Right lobe of liver (tissue), 6 donors: Measurements from ENCODE around the gene CD46. TPM values are rescaled to one million over a fixed set of nuclear protein-coding genes. Genes with fewer than 3 reads are reported as not detected.

Source experiments
- ATAC-seq, 4 donors: fragments of 200-7000 bp; cut with Tn5 transposase; one replicate each; pipeline ENCODE4 v1.9.1; 2020; ENCODE audit warnings: mild to moderate bottlenecking in 4 of 4, moderate library complexity in 4 of 4
- DNase-seq, 3 donors: peaks; one replicate each; pipeline ENCODE4 v3.0.0-alpha.2; 2020
- H3K27ac ChIP-seq, 3 donors: fragments of 200-600 bp; one replicate each; pipeline ENCODE4 v1.8.0; 2022
- H3K27me3 ChIP-seq, 2 donors: fragments of 200-600 bp; one replicate each; pipeline ENCODE4 v1.8.0; 2022
- H3K36me3 ChIP-seq, 4 donors: fragments of 200-600 bp; sonication (generic) in 1 of 4; one replicate each; pipeline versions ENCODE4 v1.5.1 to v1.8.0; 2017 to 2022; ENCODE audit warnings: control low read depth in 1 of 4
- H3K4me1 ChIP-seq, 4 donors: fragments of 200-600 bp; sonication (generic) in 1 of 4; one replicate each; pipeline versions ENCODE4 v1.5.1 to v1.8.0; 2017 to 2022; ENCODE audit warnings: control low read depth in 1 of 4
- H3K4me3 ChIP-seq, 3 donors: fragments of 200-600 bp; one replicate each; pipeline ENCODE4 v1.8.0; 2022
- H3K9me3 ChIP-seq, 4 donors: fragments of 200-600 bp; sonication (generic) in 1 of 4; one replicate each; pipeline versions ENCODE4 v1.5.1 to v1.8.0; 2017 to 2022; ENCODE audit warnings: control low read depth in 1 of 4
- POLR2A ChIP-seq: fragments of 450-650 bp; IDR thresholded peaks from one replicate; pipeline ENCODE4 v1.6.1; 2017; ENCODE audit warnings: antibody characterized with exemption, mild to moderate bottlenecking
- WGBS: methylation state at CpG from one replicate; pipeline ENCODE4 v1.1.6; 2018; ENCODE audit warnings: low coverage, low lambda C conversion rate; ENCODE audit not compliant: insufficient coverage; ENCODE audit errors: missing lambda C conversion rate; 5-methylcytosine and 5-hydroxymethylcytosine counted together
- intact Hi-C, 2 donors: fragments of 100-400 bp; cut with DNase I; formaldehyde crosslinking; loops; one replicate each; pipeline versions ENCODE4 v1.11.2 to v1.14.1; 2022
- total RNA-seq, 6 experiments: library from RNA; depleted of rRNA in 2 of 6; stranded (reverse); fragments of >200 nt in 2 of 6; fragmentation: NEBNext Ultra II Directional in 3 of 6; extraction: Animal tissue kit (Norgen Biotek cat#: 25700) in 3 of 6; gene quantifications; one replicate each; pipeline versions ENCODE4 v1.1.0 to v1.2.4, GENCODE V29; 2016 to 2023
- TF ChIP-seq, protein P1 (sequence below), 4 donors: fragments of 200-600 bp in 3 of 4; fragments of 450-650 bp in 1 of 4; IDR thresholded peaks; one replicate each; pipeline versions ENCODE4 v1.5.1 to v1.8.0; 2016 to 2022; ENCODE audit warnings: antibody characterized with exemption in 4 of 4, mild to moderate bottlenecking in 2 of 4
- donor health status: DM: no; HTN: yes; CAD: no.
- donor health status: DM: no; HTN: no; CAD: no.
- donor health status: DM: no; HTN: no; CAD: no.
- donor health status: DM: no; HTN: yes; CAD: no.
- donor health status: DM: no; HTN: yes; CAD: no.

CD46 gene
- total RNA-seq, 6 experiments from 2014 or later = 99.3 to 133 (median 114) TPM

DNA sequence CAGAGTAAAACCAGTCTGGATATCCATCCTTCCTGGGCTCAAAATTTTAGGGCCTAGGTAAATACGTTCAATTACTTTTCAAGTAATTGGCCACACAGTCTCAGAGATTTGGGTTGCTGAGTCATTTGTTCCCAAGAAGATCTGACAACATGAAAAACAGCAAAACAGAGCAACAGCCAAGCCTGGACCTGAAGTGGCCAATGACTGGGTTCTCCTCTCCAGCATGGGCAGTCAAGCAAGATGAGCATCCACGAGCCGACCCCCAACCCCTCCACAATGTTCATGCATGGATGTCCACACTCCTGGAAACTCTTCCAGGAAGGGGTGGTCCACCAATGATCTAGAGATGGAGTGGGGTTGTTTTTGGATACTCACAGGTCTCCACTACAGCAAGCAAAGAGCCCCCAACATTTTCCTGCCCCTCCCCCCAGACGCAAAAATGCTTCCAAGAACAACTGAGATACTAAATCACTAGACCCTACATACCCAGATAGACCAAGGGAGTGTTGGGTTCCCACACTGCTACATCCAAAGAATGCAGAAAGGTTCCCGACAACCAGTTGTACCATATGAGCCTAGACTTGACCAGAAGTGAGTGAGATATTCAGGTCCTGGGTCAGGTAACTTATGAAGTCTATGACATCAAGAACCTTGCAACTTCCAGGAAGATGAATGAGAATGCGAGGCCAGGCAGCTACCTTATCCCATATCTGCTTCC is 73.0 kb downstream of the CD46 start:
- H3K4me1 ChIP-seq = peaks cover 0 to 73% (median 30%) of the 10 kb centered on the region in 4 donors
- peak overlapping the region; percentile 97 to 99 (median 97) for H3K27ac ChIP-seq
- TF ChIP-seq POLR2A = no peak
- TF ChIP-seq, protein P1, sequence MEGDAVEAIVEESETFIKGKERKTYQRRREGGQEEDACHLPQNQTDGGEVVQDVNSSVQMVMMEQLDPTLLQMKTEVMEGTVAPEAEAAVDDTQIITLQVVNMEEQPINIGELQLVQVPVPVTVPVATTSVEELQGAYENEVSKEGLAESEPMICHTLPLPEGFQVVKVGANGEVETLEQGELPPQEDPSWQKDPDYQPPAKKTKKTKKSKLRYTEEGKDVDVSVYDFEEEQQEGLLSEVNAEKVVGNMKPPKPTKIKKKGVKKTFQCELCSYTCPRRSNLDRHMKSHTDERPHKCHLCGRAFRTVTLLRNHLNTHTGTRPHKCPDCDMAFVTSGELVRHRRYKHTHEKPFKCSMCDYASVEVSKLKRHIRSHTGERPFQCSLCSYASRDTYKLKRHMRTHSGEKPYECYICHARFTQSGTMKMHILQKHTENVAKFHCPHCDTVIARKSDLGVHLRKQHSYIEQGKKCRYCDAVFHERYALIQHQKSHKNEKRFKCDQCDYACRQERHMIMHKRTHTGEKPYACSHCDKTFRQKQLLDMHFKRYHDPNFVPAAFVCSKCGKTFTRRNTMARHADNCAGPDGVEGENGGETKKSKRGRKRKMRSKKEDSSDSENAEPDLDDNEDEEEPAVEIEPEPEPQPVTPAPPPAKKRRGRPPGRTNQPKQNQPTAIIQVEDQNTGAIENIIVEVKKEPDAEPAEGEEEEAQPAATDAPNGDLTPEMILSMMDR (IDR thresholded peaks at IDR 0.05) = no peak
- WGBS = 77% methylated on average over 6 of the region's 6 CpGs
- peak overlapping the region in 2 of 3 donors; percentile 64 to 66 for H3K4me3 ChIP-seq
- no peaks in the 10 kb centered on the region for H3K27me3 ChIP-seq
- DNase-seq (no peak), ATAC-seq (no peak)
- intact Hi-C loops = no loop called here
- H3K36me3 ChIP-seq = peaks cover 0 to 8% (median 3%) of the 10 kb centered on the region in 4 donors
- H3K9me3 ChIP-seq = no peaks in the 10 kb centered on the region

DNA sequence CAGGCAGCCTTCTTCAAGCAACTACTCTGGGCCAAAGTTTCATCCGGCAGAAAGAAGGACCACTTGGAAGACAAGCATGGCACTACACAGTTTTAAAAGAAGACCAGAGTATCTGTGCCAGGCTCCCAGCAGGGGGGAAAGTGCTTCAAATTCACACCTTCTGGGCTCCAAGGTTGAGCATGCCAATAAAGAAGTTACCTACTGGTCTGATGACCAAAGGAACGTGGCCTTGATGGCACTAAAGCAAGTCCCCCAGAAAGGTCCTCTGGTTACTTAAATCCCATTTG is 73.5 kb downstream of the CD46 start:
- Histone ChIP-seq H3K27ac (peak overlapping the region; percentile 97 to 99 (median 97)), H3K27me3 (no peaks in the 10 kb centered on the region), H3K4me3 (peak overlapping the region; percentile 28 to 66 (median 64)), H3K36me3 (peaks cover 0 to 4% (median under 1%) of the 10 kb centered on the region in 4 donors), H3K4me1 (peaks cover 0 to 68% (median 27%) of the 10 kb centered on the region in 4 donors), H3K9me3 (no peaks in the 10 kb centered on the region)
- no peak for TF ChIP-seq POLR2A
- TF ChIP-seq, protein P1 (IDR thresholded peaks at IDR 0.05) = no peak
- no peak for ATAC-seq
- 14% methylated on average over 1 of the region's 2 CpGs for WGBS
- no peak for DNase-seq
- intact Hi-C loops = no loop called here

DNA sequence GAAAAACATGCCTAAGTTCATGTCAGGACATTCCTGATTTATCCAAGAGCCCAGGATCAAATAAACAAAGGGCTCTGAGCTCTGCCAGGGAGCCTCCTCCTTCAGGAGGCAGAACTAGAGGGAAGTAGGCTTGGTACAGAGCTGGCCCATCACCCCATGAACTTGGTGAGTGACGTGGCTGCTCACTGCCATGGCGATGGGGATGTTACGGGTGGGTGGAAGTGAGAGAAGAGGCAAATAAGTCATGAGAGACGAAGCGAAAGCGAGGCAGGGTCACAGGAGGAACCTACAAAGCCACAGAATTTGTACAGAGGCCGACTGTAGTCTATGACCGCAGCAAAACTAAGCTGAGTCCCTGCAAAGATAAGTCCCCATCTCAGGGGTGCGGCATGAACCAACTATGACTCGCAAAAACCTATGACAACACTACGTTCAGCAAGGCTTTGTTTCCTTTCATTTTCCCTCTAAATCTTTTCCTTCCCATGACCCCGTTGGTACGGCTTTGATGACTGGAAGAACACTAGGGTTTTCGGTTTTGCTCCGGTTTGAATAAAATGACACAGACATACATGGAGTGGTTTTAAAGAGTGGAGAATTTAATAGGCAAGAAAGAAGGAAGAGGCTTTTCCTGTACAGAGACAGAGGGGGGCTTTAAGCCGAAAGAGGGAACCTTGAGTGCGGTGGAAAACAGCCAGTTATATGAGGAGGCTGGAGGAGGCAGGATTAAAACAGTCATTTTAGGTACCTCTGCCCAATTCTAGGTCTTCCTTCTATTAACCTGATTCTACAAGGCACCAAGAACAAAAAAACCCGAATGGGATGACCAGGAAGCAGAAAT is 74.1 kb downstream of the CD46 start:
- DNase-seq (peak; percentile 71 to 84 (median 73)), ATAC-seq (peak; percentile 12 to 34 (median 32))
- no peaks in the 10 kb centered on the region for H3K27me3 ChIP-seq
- intact Hi-C loops = no loop called here
- TF ChIP-seq, protein P1 (IDR thresholded peaks at IDR 0.05) = no peak
- TF ChIP-seq POLR2A = peak; percentile 37
- 10% methylated on average over 18 of the region's 18 CpGs for WGBS
- H3K9me3 ChIP-seq = no peaks in the 10 kb centered on the region
- H3K36me3 ChIP-seq = no peaks in the 10 kb centered on the region
- peak overlapping the region; percentile 97 to 99 (median 97) for H3K27ac ChIP-seq
- H3K4me3 ChIP-seq = peak overlapping the region; percentile 28 to 66 (median 64)
- peaks cover 0 to 62% (median 24%) of the 10 kb centered on the region in 4 donors for H3K4me1 ChIP-seq

DNA sequence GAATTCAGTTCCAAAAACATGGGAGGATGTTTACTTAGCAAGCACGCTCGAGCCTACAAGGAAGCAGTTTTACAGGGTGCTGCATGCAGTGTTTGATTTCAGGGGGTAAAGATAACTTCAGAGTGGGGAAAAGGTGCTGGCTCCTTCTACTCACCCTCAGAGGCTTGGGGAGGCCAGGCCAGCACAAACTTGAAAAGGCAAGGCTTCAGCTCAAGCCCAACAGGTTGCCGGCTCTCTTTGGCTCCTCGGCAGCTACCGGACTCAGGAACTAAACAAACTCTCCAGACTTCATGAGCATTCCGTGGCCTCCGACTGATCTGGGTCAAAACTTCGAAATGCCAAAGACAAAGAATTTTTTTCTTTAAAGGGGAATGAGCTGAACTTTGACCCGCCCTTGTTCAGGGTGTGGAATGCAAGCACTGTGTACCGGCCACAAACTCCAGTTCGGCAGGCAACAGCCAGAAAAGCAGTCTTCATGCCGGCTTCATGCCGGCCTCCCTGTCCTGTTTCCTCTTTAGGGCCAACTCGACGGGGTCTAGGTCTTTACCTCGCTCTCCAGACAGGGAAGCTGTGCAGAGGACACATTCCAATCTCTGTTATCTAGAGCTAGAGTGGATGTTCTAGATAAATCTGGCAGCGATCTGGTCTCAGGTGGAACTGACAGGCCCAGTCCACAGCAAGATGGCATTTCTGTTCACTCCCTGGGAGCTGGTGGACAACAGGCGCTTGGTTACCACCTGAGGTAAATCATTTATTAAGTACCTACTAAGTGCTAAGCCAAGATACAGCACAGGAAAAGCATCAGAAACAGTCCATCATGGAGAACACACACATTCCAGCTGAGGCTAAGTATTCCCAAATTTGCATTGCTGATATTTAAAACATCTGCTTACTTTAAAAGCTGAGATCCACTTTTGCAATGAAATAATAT is 75.0 kb downstream of the CD46 start:
- Histone ChIP-seq H3K9me3 (no peaks in the 10 kb centered on the region), H3K36me3 (no peaks in the 10 kb centered on the region), H3K27me3 (no peaks in the 10 kb centered on the region), H3K27ac (peak overlapping the region; percentile 97 to 99 (median 97)), H3K4me1 (peaks cover 0 to 54% (median 21%) of the 10 kb centered on the region in 4 donors), H3K4me3 (peak overlapping the region; percentile 28 to 66 (median 64))
- peak; percentile 28 for TF ChIP-seq POLR2A
- TF ChIP-seq, protein P1 (IDR thresholded peaks at IDR 0.05) = no peak
- DNase-seq (peak in 1 of 3 donors; percentile 75), ATAC-seq (peak; percentile 17 to 33 (median 24))
- 7% methylated on average over 13 of the region's 18 CpGs for WGBS
- intact Hi-C loops = no loop called here
